Keratinocyte (primary cell): ENCODE data around the gene JADE2.

Source experiments
- CTCF ChIP-seq, 3 experiments: IDR thresholded peaks in 1 of 3; conservative IDR thresholded peaks in 1 of 3; optimal IDR thresholded peaks in 1 of 3; 2 replicates in 2 of 3; 3 replicates in 1 of 3; pipeline versions ENCODE3 to v1.5.1; 2011; ENCODE audit warnings: low read length in 3 of 3, mild to moderate bottlenecking in 3 of 3, moderate library complexity in 2 of 3, control low read depth in 1 of 3, inconsistent platforms in 1 of 3; ENCODE audit not compliant: insufficient read depth in 2 of 3; ENCODE audit errors: extremely low read depth in 1 of 3
- EZH2 ChIP-seq: IDR thresholded peaks from one replicate; pipeline ENCODE4 v1.6.1; 2012; ENCODE audit warnings: inconsistent platforms, mild to moderate bottlenecking, low read length, moderate library complexity

DNA sequence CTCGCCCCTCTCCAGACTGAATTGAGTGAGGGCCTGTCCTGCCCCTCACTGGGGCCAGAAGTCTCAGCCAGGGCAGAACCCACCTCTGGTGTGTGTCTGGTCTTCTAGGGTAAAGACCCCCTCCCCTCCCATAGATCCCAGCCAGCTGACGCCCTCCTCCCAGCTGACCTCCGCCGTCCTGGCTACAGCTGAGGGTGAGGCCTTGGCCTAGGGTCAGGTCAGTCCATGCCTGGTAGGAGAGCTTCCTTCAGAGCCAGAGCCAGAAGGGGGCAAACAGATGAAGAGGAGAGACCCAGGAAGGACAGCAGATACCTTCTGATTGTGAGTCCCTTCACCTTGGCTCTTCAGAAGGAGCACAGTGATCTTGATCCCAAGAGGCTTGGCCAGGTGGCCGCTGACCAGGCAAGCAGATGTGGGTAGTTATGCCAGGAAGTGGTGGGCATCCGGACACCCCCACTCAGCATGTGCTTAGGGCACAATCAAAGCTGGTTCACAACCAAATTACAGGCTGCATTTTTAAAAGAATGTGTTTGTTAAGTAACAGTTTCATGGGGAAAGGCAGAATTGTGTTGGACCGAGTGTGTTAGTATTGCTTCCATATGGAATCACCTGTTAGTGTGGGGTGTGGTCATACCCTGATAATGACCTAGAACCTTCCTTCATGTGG, 29.9 kb downstream of the JADE2 start:
- TF ChIP-seq CTCF (optimal IDR thresholded peaks at IDR 0.05 in 1 of 3, IDR thresholded peaks at IDR 0.05 in 1 of 3, conservative IDR thresholded peaks at IDR 0.05 in 1 of 3; ENCODE audit: extremely low read depth in 1 of 3, insufficient read depth in 2 of 3, low read length in 3 of 3) (no peak), EZH2 (no peak)
